ENCODE measurements around the gene MEIS2.

GRCh38 chr15:37115538-37115937 is 15.2 kb upstream of the MEIS2 start:
- TF ChIP-seq POLR2AphosphoS5 (IDR thresholded peaks at IDR 0.05; ENCODE audit: low read depth, low read length) (no peak), REST (IDR thresholded peaks at IDR 0.05; ENCODE audit: insufficient read depth in 1 of 2, low read depth in 2 of 2, low read length in 2 of 2) (no peak)
